K562 (cell line): ENCODE results near the gene RPE. TPM values are rescaled to one million over a fixed set of nuclear protein-coding genes. Genes with fewer than 3 reads are reported as not detected.

Experiments
- ATAC-seq: fragments of 200-7000 bp; cut with Tn5 transposase; 3 replicates; pipeline ENCODE4 v1.9.1; 2020; ENCODE audit warnings: moderate library complexity
- BruUV-seq: library from RNA; stranded (reverse); fragments of 400-500 nt; replicated peaks from 2 replicates; lab custom pipeline; 2021; lab: Mats Ljungman, UMichigan
- CTCF ChIA-PET: fragments of 300-600 bp; formaldehyde crosslinking; extraction: SDS; loops from one replicate; lab custom pipeline; 2021; ENCODE audit warnings: low intra/inter-chr PET ratio; lab: Yijun Ruan, JAX
- POLR2A ChIA-PET: fragments of 300-600, 350-650 bp; sonication (Branson Sonifier 250); formaldehyde crosslinking; extraction: SDS; loops from one replicate; lab custom pipeline; 2021; ENCODE audit warnings: antibody characterized with exemption, inconsistent platforms; lab: Yijun Ruan, JAX
- DNase-seq, 4 experiments: peaks; one replicate each; pipeline versions ENCODE4 v3.0.0 to v3.0.0-alpha.2; 2011 to 2018; ENCODE audit warnings: low spot score in 3 of 4, mixed read lengths in 3 of 4; ENCODE audit errors: extremely low read depth in 1 of 4
- FAIRE-seq: peaks from 2 replicates; lab custom pipeline; 2011; peaks lifted over from hg19 to GRCh38; lab: Jason Lieb, UNC
- H2AFZ ChIP-seq: 2 replicates; pipeline ENCODE4 v1.6.0; 2011; ENCODE audit warnings: low read depth, low read length, control low read depth, inconsistent platforms
- H3K27ac ChIP-seq: fragments of 200-600 bp; 3 replicates; pipeline ENCODE4 v1.8.0; 2011; ENCODE audit warnings: low read depth, mild to moderate bottlenecking, control low read depth, inconsistent platforms, low read length, moderate library complexity, mixed read lengths; ENCODE audit errors: extremely low read depth
- H3K27me3 ChIP-seq, 2 experiments: fragments of 300-600 bp in 1 of 2; 2 replicates in 1 of 2; 3 replicates in 1 of 2; pipeline versions ENCODE4 v1.6.0 to v1.8.0; 2011; ENCODE audit warnings: inconsistent platforms in 2 of 2, low read length in 2 of 2, mild to moderate bottlenecking in 1 of 2, mixed read lengths in 1 of 2, moderate library complexity in 1 of 2; ENCODE audit not compliant: control insufficient read depth in 2 of 2, insufficient read depth in 2 of 2
- H3K36me3 ChIP-seq: fragments of 300-600 bp; 3 replicates; pipeline ENCODE4 v1.8.0; 2011; ENCODE audit warnings: mild to moderate bottlenecking, low read length, inconsistent platforms; ENCODE audit not compliant: control insufficient read depth, insufficient read depth
- H3K4me1 ChIP-seq, 2 experiments: fragments of 200-600 bp in 1 of 2; replicated peaks in 1 of 2; 2 replicates in 1 of 2; 3 replicates in 1 of 2; pipeline versions ENCODE4 v1.5.1 to v1.8.0; 2011; ENCODE audit warnings: inconsistent platforms in 2 of 2, low read length in 2 of 2, mild to moderate bottlenecking in 1 of 2, mixed read lengths in 1 of 2, moderate library complexity in 1 of 2; ENCODE audit not compliant: control insufficient read depth in 2 of 2, insufficient read depth in 2 of 2
- H3K4me2 ChIP-seq: 2 replicates; pipeline ENCODE4 v1.6.1; 2011; ENCODE audit warnings: low read length, control low read depth, inconsistent platforms, mixed read lengths; ENCODE audit not compliant: insufficient read depth
- H3K4me3 ChIP-seq: fragments of 200-600 bp; sonication (generic), shearing (Covaris generic); 2 replicates; pipeline ENCODE4 v1.5.1; 2016; ENCODE audit warnings: control low read depth, inconsistent platforms
- H3K79me2 ChIP-seq: fragments of 200-600 bp; 3 replicates; pipeline ENCODE4 v1.8.0; 2011; ENCODE audit warnings: low read length, inconsistent platforms; ENCODE audit not compliant: control insufficient read depth, insufficient read depth
- H3K9ac ChIP-seq, 2 experiments: 2 replicates each; pipeline versions ENCODE4 v1.6.0 to v1.6.1; 2011; ENCODE audit warnings: low read depth in 2 of 2, low read length in 2 of 2, control low read depth in 1 of 2, inconsistent platforms in 1 of 2, mild to moderate bottlenecking in 1 of 2, mixed read lengths in 1 of 2; ENCODE audit not compliant: insufficient read depth in 1 of 2
- H3K9me1 ChIP-seq: one replicate; pipeline ENCODE4 v1.6.0; 2011; ENCODE audit warnings: inconsistent platforms, mild to moderate bottlenecking, low read length, moderate library complexity; ENCODE audit not compliant: control insufficient read depth, insufficient read depth
- H3K9me3 ChIP-seq: replicated peaks from 2 replicates; pipeline ENCODE4 v1.5.1; 2011; ENCODE audit warnings: low read depth, low read length, inconsistent platforms; ENCODE audit not compliant: control insufficient read depth, insufficient read depth
- H4K20me1 ChIP-seq: replicated peaks from 2 replicates; pipeline ENCODE4 v1.6.1; 2011; ENCODE audit warnings: low read length, inconsistent platforms, mixed read lengths; ENCODE audit not compliant: control insufficient read depth, insufficient read depth
- C11orf30 ChIP-seq: fragments of 450-650 bp; IDR thresholded peaks from 2 replicates; pipeline ENCODE4 v1.6.1; 2016; ENCODE audit warnings: low read depth, mild to moderate bottlenecking
- CHCHD3 ChIP-seq: fragments of 250-450 bp; sonication (Bioruptor Pico); IDR thresholded peaks from 2 replicates; pipeline ENCODE4 v2.1.2; 2022; ENCODE audit warnings: mild to moderate bottlenecking
- CREBBP ChIP-seq: IDR thresholded peaks from one replicate; pipeline ENCODE4 v1.6.1; 2012; ENCODE audit warnings: low read depth, mild to moderate bottlenecking, control low read depth, inconsistent platforms, low read length
- ETV6 ChIP-seq, 3 experiments: fragments of 150-350 bp in 1 of 3; sonication (generic) in 1 of 3; formaldehyde crosslinking in 1 of 3; IDR thresholded peaks; 2 replicates each; pipeline versions ENCODE4 v1.6.1 to v1.8.0; 2014 to 2022; ENCODE audit warnings: borderline replicate concordance in 2 of 3, low read depth in 2 of 3, antibody characterized with exemption in 1 of 3, low read length in 1 of 3, mild to moderate bottlenecking in 1 of 3, missing genetic modification reagents in 1 of 3
- GABPA ChIP-seq: fragments of 200-800 bp; sonication (Bioruptor generic); conservative IDR thresholded peaks from 2 replicates; pipeline ENCODE4 v1.6.1; 2016; ENCODE audit warnings: low read depth, missing genetic modification characterization, missing compliant biosample characterization
- GABPB1 ChIP-seq: sonication (generic); formaldehyde crosslinking; IDR thresholded peaks from 2 replicates; pipeline ENCODE4 v1.8.0; 2022; ENCODE audit warnings: mild to moderate bottlenecking, missing genetic modification reagents
- HEY1 ChIP-seq: fragments of 250-450 bp; sonication (Bioruptor Pico); IDR thresholded peaks from 2 replicates; pipeline ENCODE4 v1.5.0; 2020; ENCODE audit warnings: mild to moderate bottlenecking, moderate library complexity, borderline replicate concordance
- IFI16 ChIP-seq: fragments of 250-450 bp; sonication (Bioruptor Pico); IDR thresholded peaks from 2 replicates; pipeline ENCODE4 v2.1.2; 2022; ENCODE audit warnings: mild to moderate bottlenecking, inconsistent platforms
- KLF16 ChIP-seq: IDR thresholded peaks from 2 replicates; pipeline ENCODE4 v1.6.1; 2016; ENCODE audit warnings: antibody characterized with exemption
- MAFK ChIP-seq: IDR thresholded peaks from 2 replicates; pipeline ENCODE4 v1.6.1; 2011; ENCODE audit warnings: low read length, improper control_type of control experiment
- NCOA1 ChIP-seq: fragments of 450-650 bp; IDR thresholded peaks from 2 replicates; pipeline ENCODE4 v1.6.1; 2016; ENCODE audit warnings: low read depth
- RBM14 ChIP-seq: fragments of 200-400 bp; formaldehyde crosslinking; IDR thresholded peaks from 2 replicates; pipeline ENCODE4 v1.6.1; 2018; ENCODE audit warnings: low read depth, mild to moderate bottlenecking, low read length, moderate library complexity, borderline replicate concordance; ENCODE audit not compliant: insufficient read depth
- RBM39 ChIP-seq: fragments of 200-400 bp; formaldehyde crosslinking; optimal IDR thresholded peaks from 2 replicates; pipeline ENCODE3; 2018; ENCODE audit warnings: low read depth, low read length
- ZNF445 ChIP-seq: fragments of 250-450 bp; sonication (Bioruptor Pico); IDR thresholded peaks from 2 replicates; pipeline ENCODE4 v1.4.0; 2020; ENCODE audit warnings: low read depth, mild to moderate bottlenecking, moderate library complexity
- WGBS: fragments of 100-300 bp; shearing (Covaris generic); methylation state at CpG from one replicate; pipeline ENCODE4 v1.1.6; 2016; ENCODE audit warnings: low coverage, mixed read lengths; ENCODE audit not compliant: insufficient coverage; ENCODE audit errors: missing lambda C conversion rate; 5-methylcytosine and 5-hydroxymethylcytosine counted together
- in situ Hi-C: fragments of 300-500 bp; cut with MboI; formaldehyde crosslinking; loops from 4 replicates; pipeline ENCODE4 v1.15.0; 2018; ENCODE audit warnings: inconsistent platforms, mixed read lengths
- intact Hi-C: fragments of 100-400 bp; cut with micrococcal nuclease; formaldehyde crosslinking; loops from 2 replicates; pipeline ENCODE4 v1.14.2; 2022
- polyA plus RNA-seq, 8 experiments: library from polyadenylated mRNA; depleted of rRNA in 4 of 8; stranded (reverse) in 5 of 8; unstranded in 3 of 8; fragments of >200 nt; fragmentation: Nextera tagmentation in 2 of 8; fragmentation: Illumina TruSeq in 1 of 8; extraction: Ambion mirVana in 2 of 8; extraction: Trizol in 1 of 8; gene quantifications; 2 replicates each; pipeline versions ENCODE4 v1.2.1 to v1.2.3, GENCODE V29; 2011 to 2014; ENCODE audit warnings: inconsistent platforms in 1 of 8, missing spikeins in 1 of 8
- total RNA-seq, 7 experiments: library from RNA; depleted of rRNA in 6 of 7; stranded (reverse); fragments of >200 nt in 6 of 7; fragmentation: Illumina TruSeq in 2 of 7; extraction: Trizol in 2 of 7; gene quantifications; 2 replicates each; pipeline versions ENCODE4 v1.2.1 to v1.2.3, GENCODE V29; 2011 to 2021; ENCODE audit warnings: low replicate concordance in 1 of 7
- TF ChIP-seq, protein P1 (sequence below): sonication (generic); formaldehyde crosslinking; IDR thresholded peaks from 2 replicates; pipeline ENCODE4 v1.8.0; 2023; ENCODE audit warnings: mild to moderate bottlenecking, missing genetic modification reagents
- TF ChIP-seq, protein P2 (sequence below): IDR thresholded peaks from 2 replicates; pipeline ENCODE4 v1.6.1; 2012; ENCODE audit warnings: low read depth, low read length, improper control_type of control experiment, borderline replicate concordance

The RPE gene
- total and polyA plus RNA-seq, 9 of the 15 experiments (the other 6 are each of a cell fraction or from before 2014, with no cell fraction given) = 33.5 to 65.3 (median 50.4) TPM

DNA sequence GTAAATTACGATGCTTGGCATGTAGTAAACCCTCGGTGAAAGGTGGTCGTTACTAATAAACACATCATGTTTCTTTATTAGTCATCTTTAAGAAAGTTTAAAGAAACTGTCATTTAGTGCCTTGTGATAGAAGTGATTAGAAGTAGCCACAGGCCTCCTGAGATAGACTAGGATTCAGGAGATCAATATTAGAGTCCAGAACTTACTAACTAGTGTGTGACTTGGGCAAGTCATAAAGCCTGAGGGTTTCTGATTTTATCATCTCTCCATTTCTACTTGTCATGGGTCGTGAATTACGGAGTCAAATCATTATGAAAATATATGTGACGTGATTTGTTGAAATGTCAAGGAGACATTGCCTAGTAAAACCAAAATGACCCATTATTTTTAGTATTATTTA is 6.7 kb downstream of the RPE start (continued):
- TF ChIP-seq C11orf30 (no peak), ETV6 (IDR thresholded peaks at IDR 0.05; ENCODE audit: borderline replicate concordance in 1 of 2, low read depth in 2 of 2, low read length in 1 of 2) (no peak), ETV6 (CRISPR knock-in tag; IDR thresholded peaks at IDR 0.05; ENCODE audit: borderline replicate concordance) (no peak), ZNF445 (no peak), CHCHD3 (CRISPR knock-in tag) (no peak)
- TF ChIP-seq, all 486 proteins: peak for 0

- H3K27ac ChIP-seq = no peak overlapping the region
- 81% methylated on average over 3 of the region's 3 CpGs for WGBS
- no peak overlapping the region for H3K9ac ChIP-seq
- ChIA-PET CTCF (no interaction called here), POLR2A (interaction anchor here (0.5 kb wide), 1 partner anchor 38 kb away, joined by 3 read pairs; no protein-coding TSS in a partner anchor)
- intact Hi-C loops = no loop called here
- H3K79me2 ChIP-seq = peaks cover 83% of the 10 kb centered on the region
- H3K4me3 ChIP-seq = no peak overlapping the region
- H3K36me3 ChIP-seq = peaks cover 86% of the 10 kb centered on the region
- FAIRE-seq = no peak
- no TSS peak for BruUV-seq
- no peak overlapping the region for H2AFZ ChIP-seq
- H3K27me3 ChIP-seq = no peaks in the 10 kb centered on the region
- H3K9me3 ChIP-seq = no peaks in the 10 kb centered on the region
- no peaks in the 10 kb centered on the region for H3K9me1 ChIP-seq
- H3K4me2 ChIP-seq = no peak overlapping the region
- DNase-seq = no peak
- ATAC-seq = no peak
- in situ Hi-C loops = loop anchor here (25.0 kb wide), 1 partner anchor 452 kb away; no protein-coding TSS in a partner anchor
- H3K4me1 ChIP-seq = peaks cover 0 to 7% of the 10 kb centered on the region in 2 experiments; a peak in 2 of 5 replicates
- H4K20me1 ChIP-seq = no peaks in the 10 kb centered on the region
- TF ChIP-seq GABPA (tag) (no peak), HEY1 (CRISPR knock-in tag) (no peak), IFI16 (no peak), CREBBP (no peak), GABPB1 (CRISPR knock-in tag) (no peak), MAFK (no peak), RBM39 (no peak), RBM14 (no peak), NCOA1 (no peak), KLF16 (no peak)
- TF ChIP-seq, protein P1, sequence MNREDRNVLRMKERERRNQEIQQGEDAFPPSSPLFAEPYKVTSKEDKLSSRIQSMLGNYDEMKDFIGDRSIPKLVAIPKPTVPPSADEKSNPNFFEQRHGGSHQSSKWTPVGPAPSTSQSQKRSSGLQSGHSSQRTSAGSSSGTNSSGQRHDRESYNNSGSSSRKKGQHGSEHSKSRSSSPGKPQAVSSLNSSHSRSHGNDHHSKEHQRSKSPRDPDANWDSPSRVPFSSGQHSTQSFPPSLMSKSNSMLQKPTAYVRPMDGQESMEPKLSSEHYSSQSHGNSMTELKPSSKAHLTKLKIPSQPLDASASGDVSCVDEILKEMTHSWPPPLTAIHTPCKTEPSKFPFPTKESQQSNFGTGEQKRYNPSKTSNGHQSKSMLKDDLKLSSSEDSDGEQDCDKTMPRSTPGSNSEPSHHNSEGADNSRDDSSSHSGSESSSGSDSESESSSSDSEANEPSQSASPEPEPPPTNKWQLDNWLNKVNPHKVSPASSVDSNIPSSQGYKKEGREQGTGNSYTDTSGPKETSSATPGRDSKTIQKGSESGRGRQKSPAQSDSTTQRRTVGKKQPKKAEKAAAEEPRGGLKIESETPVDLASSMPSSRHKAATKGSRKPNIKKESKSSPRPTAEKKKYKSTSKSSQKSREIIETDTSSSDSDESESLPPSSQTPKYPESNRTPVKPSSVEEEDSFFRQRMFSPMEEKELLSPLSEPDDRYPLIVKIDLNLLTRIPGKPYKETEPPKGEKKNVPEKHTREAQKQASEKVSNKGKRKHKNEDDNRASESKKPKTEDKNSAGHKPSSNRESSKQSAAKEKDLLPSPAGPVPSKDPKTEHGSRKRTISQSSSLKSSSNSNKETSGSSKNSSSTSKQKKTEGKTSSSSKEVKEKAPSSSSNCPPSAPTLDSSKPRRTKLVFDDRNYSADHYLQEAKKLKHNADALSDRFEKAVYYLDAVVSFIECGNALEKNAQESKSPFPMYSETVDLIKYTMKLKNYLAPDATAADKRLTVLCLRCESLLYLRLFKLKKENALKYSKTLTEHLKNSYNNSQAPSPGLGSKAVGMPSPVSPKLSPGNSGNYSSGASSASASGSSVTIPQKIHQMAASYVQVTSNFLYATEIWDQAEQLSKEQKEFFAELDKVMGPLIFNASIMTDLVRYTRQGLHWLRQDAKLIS (CRISPR knock-in tag) = no peak
- TF ChIP-seq, protein P2, sequence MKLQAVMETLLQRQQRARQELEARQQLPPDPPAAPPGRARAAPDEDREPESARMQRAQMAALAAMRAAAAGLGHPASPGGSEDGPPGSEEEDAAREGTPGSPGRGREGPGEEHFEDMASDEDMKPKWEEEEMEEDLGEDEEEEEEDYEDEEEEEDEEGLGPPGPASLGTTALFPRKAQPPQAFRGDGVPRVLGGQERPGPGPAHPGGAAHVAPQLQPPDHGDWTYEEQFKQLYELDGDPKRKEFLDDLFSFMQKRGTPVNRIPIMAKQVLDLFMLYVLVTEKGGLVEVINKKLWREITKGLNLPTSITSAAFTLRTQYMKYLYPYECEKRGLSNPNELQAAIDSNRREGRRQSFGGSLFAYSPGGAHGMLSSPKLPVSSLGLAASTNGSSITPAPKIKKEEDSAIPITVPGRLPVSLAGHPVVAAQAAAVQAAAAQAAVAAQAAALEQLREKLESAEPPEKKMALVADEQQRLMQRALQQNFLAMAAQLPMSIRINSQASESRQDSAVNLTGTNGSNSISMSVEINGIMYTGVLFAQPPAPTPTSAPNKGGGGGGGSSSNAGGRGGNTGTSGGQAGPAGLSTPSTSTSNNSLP = no peak
These were observed 7.5 kb downstream of the RPE start for GRCh38 chr2:210009896-210010295.
